GM21717 (cell line): Measurements from ENCODE around the gene LGR5.
A peak's percentile ranks its signal among the peaks of the same experiment; 100 is the strongest.

ENCODE experiments used
- ATAC-seq: cut with Tn5 transposase; IDR thresholded peaks from one replicate; pipeline ENCODE4 v1.9.1; 2021; ENCODE audit warnings: mild to moderate bottlenecking, moderate library complexity; ENCODE audit not compliant: unreplicated experiment

The LGR5 gene

GRCh38 chr12:71439613-71440344 lies at the start of gene LGR5:
TSS of gene LGR5 (plus strand) at chr12:71439798. CDS start at chr12:71440081, 283 bp downstream.
- no peak for ATAC-seq

GRCh38 chr12:71392521-71393145 lies 47.0 kb upstream of the LGR5 start:
- peak; percentile 93 for ATAC-seq

- no peak for ATAC-seq
Observed at GRCh38 chr12:71393625-71394024, 46.0 kb upstream of the LGR5 start.

GRCh38 chr12:71397433-71397954 lies 42.1 kb upstream of the LGR5 start:
- no peak for ATAC-seq

GRCh38 chr12:71399197-71399596 lies 40.4 kb upstream of the LGR5 start:
- no peak for ATAC-seq

GRCh38 chr12:71400481-71400880 lies 39.1 kb upstream of the LGR5 start:
- ATAC-seq = no peak

GRCh38 chr12:71405884-71406283 lies 33.7 kb upstream of the LGR5 start:
- no peak for ATAC-seq

- ATAC-seq = no peak
Observed at GRCh38 chr12:71407732-71408131, 31.9 kb upstream of the LGR5 start.

GRCh38 chr12:71410844-71411243 lies 28.8 kb upstream of the LGR5 start:
- ATAC-seq = no peak

GRCh38 chr12:71411635-71412034 lies 28.0 kb upstream of the LGR5 start:
- no peak for ATAC-seq

- ATAC-seq = peak; percentile 85
Observed at GRCh38 chr12:71415336-71416231, 24.0 kb upstream of the LGR5 start.

GRCh38 chr12:71417181-71417580 lies 22.4 kb upstream of the LGR5 start:
- no peak for ATAC-seq

- no peak for ATAC-seq
Observed at GRCh38 chr12:71420775-71421406, 18.7 kb upstream of the LGR5 start.

- no peak for ATAC-seq
Observed at GRCh38 chr12:71425568-71426299, 13.9 kb upstream of the LGR5 start.

GRCh38 chr12:71426300-71427047 lies 13.1 kb upstream of the LGR5 start:
- no peak for ATAC-seq

GRCh38 chr12:71430756-71431155 lies 8.8 kb upstream of the LGR5 start:
- ATAC-seq = no peak

GRCh38 chr12:71431991-71432390 lies 7.6 kb upstream of the LGR5 start:
- ATAC-seq = no peak

- ATAC-seq = no peak
Observed at GRCh38 chr12:71432936-71433335, 6.7 kb upstream of the LGR5 start.

GRCh38 chr12:71436696-71437095 lies 2.9 kb upstream of the LGR5 start:
- ATAC-seq = no peak
